AG04449 (cell line): ENCODE measurements around the gene SLC26A5.

Experiments
- CTCF ChIA-PET: fragments of 350-600 bp; formaldehyde crosslinking; extraction: SDS; loops from one replicate; lab custom pipeline; 2021; ENCODE audit warnings: antibody characterized with exemption; lab: Yijun Ruan, JAX
- POLR2A ChIA-PET: fragments of 400-600, 350-600 bp; formaldehyde crosslinking; extraction: SDS; loops from one replicate; lab custom pipeline; 2020; ENCODE audit warnings: antibody characterized with exemption, inconsistent platforms; lab: Yijun Ruan, JAX
- DNase-seq: peaks from one replicate; pipeline ENCODE4 v3.0.0-alpha.2; 2010; ENCODE audit warnings: low read depth, low spot score
- H3K4me3 ChIP-seq: 2 replicates; pipeline ENCODE4 v1.5.1; 2011; ENCODE audit warnings: low read depth, mild to moderate bottlenecking, control low read depth, low read length
- TF ChIP-seq, protein P1 (sequence below): IDR thresholded peaks from one replicate; pipeline ENCODE4 v1.5.1; 2011; ENCODE audit warnings: mild to moderate bottlenecking, moderate library complexity, low read length, control low read depth, inconsistent platforms; ENCODE audit not compliant: insufficient read depth; ENCODE audit errors: missing control alignments

The SLC26A5 gene

DNA sequence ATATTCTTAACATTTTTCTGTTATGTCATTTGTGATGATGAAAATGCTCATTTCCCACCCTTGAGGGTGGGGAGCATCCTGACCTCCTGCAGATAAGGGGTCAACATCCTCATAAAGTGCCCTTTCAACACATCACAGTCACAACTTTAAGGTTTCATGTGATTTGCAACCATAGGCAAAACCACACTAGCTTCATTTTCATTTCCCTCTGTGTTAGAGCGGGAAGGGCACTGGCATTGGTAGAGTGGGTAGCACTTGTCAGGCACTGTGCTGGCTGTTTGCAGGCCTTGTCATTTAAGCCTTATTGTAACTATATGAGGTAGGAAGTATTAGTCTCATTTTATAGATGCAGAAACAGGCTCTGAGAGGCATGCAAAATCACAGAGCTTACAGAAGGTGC, 58.8 kb downstream of the SLC26A5 start:
- ChIA-PET POLR2A (no interaction called here), CTCF (no interaction called here)
- DNase-seq: no peak
- no peak overlapping the region for H3K4me3 ChIP-seq
- TF ChIP-seq, protein P1, sequence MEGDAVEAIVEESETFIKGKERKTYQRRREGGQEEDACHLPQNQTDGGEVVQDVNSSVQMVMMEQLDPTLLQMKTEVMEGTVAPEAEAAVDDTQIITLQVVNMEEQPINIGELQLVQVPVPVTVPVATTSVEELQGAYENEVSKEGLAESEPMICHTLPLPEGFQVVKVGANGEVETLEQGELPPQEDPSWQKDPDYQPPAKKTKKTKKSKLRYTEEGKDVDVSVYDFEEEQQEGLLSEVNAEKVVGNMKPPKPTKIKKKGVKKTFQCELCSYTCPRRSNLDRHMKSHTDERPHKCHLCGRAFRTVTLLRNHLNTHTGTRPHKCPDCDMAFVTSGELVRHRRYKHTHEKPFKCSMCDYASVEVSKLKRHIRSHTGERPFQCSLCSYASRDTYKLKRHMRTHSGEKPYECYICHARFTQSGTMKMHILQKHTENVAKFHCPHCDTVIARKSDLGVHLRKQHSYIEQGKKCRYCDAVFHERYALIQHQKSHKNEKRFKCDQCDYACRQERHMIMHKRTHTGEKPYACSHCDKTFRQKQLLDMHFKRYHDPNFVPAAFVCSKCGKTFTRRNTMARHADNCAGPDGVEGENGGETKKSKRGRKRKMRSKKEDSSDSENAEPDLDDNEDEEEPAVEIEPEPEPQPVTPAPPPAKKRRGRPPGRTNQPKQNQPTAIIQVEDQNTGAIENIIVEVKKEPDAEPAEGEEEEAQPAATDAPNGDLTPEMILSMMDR: no peak

DNA sequence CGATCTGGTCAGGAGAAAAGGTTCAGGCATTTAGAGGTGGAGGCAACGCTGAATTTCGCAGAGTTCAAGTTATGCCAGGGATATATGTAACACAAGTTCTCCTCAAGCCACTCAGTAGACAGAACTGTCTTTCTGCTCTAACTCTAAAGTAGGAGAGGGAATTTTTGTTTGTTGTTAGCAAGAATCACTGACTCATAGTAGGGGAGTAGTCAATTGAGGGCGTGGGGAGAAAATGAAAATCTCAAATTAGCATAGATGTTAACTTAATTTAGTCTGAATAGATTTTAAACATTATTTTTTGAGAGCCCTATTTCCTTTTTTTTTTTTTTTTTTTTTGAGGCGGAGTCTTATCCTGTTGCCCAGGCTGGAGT, 64.0 kb downstream of the SLC26A5 start:
- POLR2A ChIA-PET: no interaction called here
- TF ChIP-seq, protein P1: no peak
- CTCF ChIA-PET: no interaction called here
- DNase-seq: no peak
- H3K4me3 ChIP-seq: no peak overlapping the region

DNA sequence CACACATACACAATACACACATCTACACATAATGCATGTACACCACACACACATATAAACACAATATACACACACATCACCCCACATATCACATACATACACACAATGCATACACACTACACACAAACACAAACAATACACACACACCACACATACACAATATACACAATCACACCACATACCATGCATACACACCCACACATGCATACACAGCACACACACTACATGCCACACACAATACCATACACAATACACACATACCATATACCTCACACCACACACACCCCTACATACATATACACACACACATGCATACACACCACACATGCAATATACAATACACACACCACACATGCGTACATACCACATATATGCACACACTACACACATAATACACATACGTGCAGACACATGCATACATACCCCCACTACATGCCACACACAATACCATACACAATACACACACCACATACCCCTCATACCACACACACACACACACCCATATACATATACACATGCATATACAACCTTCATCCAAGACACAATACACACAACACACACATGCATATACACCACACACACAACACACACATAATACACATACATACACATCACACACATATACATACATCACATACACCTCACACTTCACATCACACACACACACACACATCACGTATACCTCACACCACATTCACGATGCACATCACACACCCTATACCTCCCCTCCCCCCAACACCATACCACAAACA, 64.6 kb downstream of the SLC26A5 start:
- ChIA-PET CTCF (no interaction called here), POLR2A (no interaction called here)
- no peak overlapping the region for H3K4me3 ChIP-seq
- no peak for DNase-seq
- TF ChIP-seq, protein P1: no peak

DNA sequence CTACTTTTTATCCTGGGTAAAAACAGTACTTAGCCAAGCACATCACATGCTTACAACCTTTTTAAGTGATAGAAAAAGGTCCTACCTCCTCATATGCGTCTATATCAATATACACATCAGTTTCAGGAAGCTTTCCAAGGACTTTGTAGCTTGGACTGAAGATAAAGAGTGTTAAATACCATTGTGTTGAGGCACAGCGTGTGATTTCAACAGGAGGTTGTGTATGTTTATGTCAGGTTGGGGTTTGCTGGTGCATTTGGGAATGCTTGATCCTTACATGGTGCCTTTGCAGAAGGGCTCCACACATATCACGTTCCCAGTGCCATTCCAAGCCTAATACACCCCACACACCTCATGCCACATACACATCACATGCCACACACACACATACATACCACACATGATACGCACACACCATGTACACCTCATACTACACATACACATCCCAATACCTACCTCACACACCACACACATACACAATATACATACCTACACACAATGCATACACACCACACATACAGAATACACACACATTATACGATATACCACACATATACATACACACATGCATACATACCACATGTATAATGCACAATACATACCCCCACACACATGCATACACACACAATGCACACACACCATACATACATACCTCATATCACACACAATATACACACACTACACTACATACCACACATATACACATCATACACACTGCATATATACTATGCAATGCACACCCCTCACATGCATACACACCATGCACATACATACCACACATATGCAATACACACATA, 65.4 kb downstream of the SLC26A5 start:
- TF ChIP-seq, protein P1: no peak
- no peak for DNase-seq
- H3K4me3 ChIP-seq: no peak overlapping the region
- ChIA-PET CTCF (interaction anchor here (1.3 kb wide), 1 partner anchor 13 kb away, joined by 4 read pairs; no protein-coding TSS in a partner anchor), POLR2A (no interaction called here)

DNA sequence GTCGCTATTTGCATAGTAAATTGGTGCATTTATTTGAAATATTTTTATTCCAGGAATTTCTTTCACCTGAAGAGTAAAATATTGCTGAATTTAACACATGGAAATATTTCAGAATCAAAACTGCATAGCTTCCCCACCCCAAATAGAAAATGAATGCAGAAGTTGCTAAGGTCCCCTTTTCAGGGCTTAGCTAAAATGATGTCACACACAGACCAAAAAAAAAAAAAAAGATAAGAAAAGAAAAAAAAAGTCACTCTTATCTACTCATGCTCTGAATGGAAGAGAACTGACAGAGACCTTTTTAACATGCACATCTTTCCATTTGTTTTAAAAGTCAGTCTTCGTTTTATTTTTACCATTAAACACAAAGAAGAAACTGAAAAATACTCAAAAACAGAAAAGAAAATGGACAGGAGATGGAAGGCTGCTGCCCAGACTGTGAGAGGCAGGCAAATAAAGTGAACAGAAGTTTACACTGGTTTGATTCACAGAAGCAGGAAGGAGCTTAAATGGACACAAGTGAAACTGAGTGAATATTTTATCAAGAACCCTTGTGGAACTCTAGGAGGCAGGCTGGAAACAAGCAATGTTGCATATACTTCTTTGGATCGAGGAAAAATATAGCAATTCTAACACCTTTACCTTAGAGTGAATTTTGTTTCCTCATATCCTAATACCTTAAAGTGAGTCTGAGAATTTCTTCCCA, 66.6 kb downstream of the SLC26A5 start:
- CTCF ChIA-PET: interaction anchor here (1.3 kb wide), 1 partner anchor 11 kb away, joined by 4 read pairs; no protein-coding TSS in a partner anchor
- no peak for DNase-seq
- H3K4me3 ChIP-seq: no peak overlapping the region
- TF ChIP-seq, protein P1: no peak
- POLR2A ChIA-PET: no interaction called here
